Pons (tissue), 1 donor: ENCODE measurements around the gene WDR31.
"Not testable (repeated sequence)": the region's sequence is repeated elsewhere in the genome, so short reads cannot be mapped to it uniquely, and the experiment has no call there.

Source experiments
- DNase-seq: peaks from one replicate; pipeline ENCODE4 v3.0.0-alpha.2; 2016; ENCODE audit warnings: low spot score

WDR31 gene

DNA sequence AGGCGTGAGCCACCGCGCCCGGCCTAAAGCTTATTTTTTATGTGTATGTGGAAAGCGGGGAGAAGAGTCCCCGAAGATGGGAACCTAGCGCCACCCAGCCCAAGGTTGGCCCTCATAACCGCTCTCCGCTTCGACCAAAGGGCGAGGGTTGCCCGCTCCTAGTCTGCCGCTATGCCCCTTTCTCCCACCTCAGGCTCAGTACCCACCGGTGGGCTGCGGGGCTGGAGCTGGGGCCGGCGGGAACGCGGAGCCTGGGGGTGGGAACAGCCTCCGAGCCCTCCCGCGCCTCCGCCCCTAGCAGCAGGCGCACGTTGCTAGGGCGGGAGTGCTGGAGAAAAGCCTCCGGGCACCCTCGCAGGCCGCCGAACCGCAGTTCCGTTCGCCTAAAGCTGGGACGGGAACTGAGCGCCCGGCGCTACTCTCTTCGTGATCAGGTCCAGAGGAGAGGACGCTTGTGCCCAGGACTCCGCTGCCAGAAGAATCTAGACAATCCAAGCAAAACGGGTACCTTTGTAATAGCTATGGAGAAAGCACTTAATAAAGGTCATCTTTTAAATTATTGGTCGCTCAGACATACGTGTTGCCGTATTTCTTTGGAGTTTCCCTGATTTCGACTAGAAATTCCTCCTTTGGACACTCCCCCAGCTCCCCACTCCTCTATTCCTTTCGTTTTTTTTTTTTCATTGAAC is at the start of gene WDR31:
WDR31 (minus strand) TSS at position 265 of the 689 bp plus-strand sequence. CDS start 8,253 bp downstream, outside the sequence.
- peak; percentile 78 for DNase-seq

DNA sequence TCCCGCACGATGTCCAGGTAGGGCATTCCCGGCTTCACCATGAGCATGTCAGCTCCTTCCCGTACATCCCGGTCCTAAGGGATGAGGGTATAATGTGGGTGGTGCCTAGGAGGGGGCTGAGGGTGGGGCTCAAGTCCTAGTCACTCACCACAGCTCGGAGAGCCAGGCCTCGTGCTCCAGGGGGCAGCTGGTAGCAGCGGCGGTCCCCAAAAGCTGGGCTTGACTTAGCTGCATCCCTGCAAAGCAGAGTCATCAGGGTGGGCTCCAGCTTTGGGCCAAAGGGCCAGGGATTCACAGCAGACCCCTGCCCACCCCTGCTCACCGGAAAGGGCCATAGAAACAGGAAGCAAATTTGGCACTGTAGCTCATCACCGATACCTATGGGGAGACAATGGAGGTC is 49.4 kb upstream of the WDR31 start:
- DNase-seq = no peak

DNA sequence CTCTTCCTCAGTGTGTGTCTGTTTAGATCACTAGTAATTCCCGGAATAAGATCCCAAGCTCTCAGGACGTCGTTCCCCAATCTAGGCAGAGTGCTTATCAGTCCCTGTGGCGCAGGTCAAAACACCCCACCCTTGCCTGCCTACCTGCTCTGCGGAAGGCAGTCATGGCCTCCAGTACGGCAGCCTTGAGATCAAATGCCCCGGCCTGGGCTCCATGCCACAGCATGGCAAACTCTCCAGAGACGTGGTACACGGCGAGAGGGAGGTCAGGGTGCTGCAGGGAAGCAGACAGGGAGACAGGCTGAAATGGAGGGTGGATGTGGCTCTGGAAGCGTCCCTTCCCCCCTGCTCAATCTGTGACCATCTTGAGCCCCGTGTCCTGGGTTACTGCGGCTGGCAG is 48.8 kb upstream of the WDR31 start:
- DNase-seq = no peak

DNA sequence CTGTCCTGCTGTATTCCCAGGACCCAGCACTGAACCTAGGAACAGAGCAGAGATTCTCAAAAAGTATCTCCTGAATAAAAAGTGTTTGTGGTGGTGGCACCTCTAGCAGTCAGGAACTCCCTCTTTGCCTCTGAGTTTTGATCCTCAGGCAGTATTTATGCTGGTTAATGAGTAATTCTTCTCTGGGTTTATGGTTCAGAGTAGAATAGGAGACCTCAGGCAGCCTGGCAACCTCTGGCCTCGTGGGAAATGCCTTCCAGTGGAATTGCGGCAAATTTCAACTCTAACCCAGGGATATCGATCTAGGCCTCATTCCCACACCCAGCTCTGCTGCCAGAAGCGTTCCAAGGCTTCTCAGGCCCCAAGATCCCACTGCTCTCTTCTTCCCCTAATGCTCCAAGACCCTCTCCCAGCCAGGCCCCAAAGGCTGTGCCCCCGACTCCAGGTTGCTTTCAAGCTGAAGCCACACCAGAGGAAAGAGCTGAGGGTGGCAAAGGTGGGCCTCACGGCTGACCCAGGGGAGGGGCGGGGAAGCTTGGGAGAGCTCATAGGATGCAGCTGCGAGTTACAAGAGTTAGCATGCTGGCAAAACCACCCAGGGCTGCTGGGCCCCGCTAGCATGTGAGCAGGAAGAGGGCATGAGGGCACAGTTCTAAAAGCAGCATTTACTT is 47.6 kb upstream of the WDR31 start:
- DNase-seq = no peak

DNA sequence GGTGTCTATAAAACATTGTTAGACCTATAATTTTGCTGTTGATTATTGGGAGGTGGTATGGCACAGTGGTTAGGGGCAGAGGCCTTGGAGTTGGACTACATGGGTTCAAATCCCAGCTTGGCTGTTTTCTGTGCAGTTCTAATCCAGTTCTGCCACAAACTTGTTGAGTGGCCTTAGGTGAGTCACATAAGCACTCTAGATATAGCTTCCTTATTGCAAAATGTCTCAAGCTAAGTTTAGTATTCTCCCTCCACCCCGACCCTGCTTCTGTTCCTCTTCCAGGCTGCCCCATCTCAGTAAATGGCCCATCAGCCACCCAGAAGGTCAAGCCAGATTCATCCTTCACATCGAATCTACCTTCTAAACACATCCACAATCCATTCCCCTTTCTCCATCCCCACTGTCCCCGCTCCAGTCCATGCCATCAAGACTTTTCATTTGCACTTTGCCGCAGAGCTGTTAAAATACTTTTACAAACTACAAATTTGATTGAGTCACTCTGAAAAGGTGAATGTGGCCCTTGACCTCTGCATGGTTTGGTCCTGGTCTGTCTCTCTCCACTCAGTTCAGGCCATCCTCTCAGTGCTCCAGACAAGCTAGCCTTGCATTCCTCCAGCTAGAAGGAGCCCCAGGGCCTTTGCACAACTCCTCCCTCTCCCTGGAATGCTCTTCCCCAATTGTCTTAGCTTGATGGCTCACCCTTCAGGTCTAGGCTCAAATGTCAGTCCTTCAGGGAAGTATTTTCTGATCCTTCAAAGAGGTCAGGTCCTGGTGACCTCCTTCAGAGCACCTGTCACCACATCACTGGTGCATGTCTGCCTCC is 46.7 kb upstream of the WDR31 start:
- DNase-seq = no peak

DNA sequence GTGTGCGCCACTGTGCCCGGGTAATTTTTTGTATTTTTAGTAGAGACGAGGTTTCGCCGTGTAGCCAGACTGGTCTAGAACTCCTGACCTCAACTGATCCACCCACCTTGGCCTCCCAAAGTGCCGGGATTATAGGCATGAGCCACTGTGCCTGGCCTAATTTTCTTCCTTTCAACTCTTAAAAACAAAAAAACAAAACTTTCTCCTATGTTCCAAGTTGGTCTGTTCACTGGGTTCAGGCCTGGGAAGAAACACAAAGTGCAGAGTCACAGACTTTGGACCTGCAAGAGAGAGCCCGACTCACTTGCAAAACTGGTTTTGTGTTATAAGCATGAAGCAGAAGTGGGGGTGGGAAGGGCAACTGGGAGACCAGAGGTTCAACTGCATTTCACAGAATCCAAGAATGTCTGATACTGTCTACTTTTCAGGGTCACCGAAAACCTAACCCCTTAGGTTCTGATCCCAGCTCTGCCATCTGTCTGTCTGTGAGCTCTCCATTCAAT is 41.9 kb upstream of the WDR31 start:
- DNase-seq = no peak

DNA sequence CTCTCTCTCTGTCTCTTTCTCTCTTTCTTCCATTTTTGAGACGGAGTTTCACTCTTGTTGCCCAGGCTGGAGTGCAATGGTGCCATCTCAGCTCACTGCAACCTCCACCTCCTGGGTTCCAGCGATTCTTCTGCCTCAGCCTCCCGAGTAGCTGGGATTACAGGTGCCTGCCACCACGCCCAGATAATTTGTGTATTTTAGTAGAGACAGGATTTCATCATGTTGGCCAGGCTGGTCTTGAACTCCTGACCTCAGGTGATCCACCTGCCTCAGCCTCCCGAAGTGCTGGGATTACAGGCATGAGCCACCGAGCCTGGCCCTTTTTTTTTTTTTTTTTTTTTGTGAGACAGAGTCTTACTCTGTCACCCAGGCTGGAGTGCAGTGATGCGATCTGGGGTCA is 41.4 kb upstream of the WDR31 start:
- DNase-seq = not testable (repeated sequence)

DNA sequence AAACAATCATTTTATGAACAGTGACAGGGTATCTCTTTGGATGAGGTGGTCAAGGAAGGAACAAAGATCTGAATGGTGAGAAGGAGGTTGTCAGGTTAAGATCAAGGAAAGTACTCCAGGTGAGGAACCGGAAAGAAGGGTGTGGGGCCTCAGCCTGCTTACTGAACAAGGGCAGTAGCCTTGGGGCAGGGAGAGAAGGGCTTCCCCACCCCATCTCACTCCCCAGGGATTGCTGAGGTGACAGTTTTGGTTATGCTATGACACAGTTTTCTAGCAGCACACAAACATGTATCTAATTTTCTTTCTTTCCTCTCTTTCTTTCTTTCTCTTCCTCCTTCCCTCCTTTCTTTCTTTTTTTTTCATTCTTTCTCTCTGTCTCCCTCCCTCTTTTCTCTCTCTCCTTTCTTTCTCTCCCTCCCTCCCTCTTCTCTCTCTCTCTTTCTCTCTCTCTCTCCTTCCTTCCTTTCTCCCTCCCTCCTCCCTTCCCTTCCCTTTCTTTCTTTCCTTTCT is 40.8 kb upstream of the WDR31 start:
- no peak for DNase-seq

DNA sequence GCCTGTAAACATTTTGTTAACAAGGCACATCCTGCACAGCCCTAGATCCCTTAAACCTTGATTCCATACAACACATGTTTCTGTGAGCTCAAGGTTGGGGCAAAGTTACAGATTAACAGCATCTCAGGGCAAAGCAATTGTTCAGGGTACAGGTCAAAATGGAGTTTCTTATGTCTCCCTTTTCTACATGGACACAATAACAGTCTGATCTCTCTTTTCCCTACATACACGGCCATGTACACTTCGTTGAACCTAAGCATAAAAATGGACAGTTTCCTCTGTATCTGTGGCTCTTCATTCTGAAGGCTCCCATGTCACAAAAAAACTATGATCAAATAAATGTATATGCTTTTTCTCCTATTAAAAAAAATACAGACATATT is 39.7 kb upstream of the WDR31 start:
- DNase-seq = not testable (repeated sequence)

DNA sequence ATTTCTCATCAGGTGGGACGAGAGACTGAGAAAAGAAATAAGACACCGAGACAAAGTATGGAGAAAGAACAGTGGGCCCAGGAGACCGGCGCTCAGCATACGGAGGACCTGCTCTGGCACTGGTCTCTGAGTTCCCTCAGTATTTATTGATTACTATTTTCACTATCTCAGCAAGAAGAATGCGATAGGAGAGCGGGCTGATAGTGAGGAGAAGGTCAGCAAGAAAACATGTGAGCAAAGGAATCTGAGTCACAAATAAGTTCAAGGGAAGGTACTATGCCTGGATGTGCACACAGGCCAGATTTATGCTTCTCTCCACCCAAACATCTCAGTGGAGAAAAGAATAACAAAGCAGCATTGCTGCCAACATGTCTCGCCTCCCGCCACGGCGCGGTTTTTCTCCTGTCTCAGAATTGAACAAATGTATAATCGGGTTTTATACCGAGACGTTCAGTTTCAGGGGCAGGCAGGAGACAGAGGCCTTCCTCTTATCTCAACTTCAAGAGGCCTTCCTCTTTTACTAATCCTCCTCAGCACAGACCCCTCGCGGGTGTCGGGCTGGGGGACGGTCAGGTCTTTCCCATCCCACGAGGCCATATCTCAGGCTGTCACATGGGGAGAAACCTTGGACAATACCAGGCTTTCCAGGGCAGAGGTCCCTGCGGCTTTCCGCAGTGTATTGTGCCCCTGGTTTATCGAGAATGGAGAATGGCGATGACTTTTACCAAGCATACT is 39.2 kb upstream of the WDR31 start:
- DNase-seq = not testable (repeated sequence)

DNA sequence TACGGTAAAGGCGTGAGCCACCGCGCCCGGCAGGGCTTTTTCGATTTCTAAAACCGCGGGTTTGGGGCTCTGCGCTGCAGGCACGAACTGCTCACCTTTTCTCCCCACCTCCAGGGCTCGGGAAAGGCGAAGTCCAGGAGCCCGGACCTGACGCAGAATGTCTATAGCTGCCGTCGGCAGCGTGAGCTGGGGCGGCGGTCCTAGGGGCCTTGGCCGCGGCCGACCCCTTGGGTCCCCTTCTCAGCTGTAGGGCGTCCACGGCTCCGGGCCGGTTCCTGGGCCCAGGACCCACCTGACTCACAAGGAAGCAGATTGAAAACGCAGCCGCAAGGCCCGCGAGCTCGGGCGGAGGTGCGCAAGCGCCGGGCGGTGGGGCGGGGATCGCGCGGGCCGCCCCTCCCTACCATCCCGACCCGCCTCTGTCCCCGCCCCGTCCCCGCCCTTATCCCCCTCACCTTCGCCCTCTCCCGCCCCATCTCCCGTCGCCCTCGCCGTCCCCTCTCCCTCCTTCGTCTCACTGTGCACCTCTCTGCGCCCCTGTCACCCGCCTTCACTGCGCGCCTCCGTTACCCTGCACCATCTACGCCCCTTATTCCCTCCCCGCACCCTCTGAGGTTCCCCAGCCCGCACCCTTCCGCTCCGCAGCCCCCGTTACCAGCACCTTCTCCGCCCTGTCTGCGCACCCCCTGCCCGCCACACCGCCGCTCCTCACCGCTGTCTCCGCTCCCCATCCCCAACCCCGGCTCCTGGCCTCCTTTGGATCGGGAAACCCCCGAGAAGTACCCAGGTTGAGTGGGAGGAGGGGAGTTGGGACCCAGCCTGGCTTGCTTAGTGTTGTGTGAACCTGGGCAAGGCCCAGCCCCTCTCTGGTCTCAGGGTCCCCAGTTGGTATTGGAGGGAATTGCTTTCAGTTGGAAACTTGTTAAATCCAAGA is 36.8 kb upstream of the WDR31 start, which contains the start of gene HDHD3:
HDHD3 (minus strand) TSS at position 353 of the 934 bp plus-strand sequence. CDS start 2,632 bp downstream, outside the sequence.
- peak; percentile 47 for DNase-seq

DNA sequence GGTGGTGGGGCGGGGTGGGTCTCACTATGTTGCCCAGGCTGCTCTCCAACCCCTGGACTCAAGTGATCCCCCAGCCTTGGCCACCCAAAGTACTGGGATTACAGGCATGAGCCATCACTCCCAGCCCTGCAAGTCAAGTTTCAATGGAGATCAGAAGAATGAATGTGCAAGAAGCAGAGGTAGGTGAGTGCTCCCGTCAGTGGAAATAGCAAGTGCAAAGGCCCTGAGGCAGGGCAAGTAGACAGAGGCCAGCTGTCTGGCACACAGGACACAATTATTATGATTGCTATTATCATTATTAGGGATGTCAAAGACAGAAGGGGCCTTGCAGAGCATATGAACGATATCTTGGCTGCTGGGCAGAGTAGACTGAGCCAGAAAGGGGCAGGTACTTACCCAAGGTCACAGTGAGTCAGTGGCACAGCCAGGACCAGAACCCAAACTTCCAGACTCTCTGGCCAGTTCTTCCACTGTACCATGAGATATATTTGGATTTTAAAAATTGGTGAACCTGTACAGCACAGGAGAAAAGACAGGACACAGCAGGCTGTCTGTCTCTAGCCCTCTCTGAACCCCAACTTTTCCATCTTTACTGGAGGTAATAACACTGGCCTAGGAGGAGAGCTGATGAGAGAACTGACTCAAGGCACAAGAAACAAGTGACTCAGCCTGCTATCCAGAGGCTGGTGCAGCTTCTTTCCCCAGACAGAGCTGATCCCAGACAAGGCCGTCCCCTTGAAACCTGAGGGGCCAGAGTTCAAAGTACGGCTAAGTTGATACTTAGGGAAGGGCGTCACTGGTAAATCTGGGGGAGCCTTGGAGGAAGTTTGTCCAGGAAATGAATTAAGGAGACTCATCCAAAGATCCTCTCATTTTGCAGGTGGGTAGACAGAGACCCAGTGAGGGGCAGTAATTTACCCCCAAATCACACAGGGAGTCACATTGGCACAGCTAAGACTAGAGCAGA is 35.3 kb upstream of the WDR31 start:
- DNase-seq = no peak

DNA sequence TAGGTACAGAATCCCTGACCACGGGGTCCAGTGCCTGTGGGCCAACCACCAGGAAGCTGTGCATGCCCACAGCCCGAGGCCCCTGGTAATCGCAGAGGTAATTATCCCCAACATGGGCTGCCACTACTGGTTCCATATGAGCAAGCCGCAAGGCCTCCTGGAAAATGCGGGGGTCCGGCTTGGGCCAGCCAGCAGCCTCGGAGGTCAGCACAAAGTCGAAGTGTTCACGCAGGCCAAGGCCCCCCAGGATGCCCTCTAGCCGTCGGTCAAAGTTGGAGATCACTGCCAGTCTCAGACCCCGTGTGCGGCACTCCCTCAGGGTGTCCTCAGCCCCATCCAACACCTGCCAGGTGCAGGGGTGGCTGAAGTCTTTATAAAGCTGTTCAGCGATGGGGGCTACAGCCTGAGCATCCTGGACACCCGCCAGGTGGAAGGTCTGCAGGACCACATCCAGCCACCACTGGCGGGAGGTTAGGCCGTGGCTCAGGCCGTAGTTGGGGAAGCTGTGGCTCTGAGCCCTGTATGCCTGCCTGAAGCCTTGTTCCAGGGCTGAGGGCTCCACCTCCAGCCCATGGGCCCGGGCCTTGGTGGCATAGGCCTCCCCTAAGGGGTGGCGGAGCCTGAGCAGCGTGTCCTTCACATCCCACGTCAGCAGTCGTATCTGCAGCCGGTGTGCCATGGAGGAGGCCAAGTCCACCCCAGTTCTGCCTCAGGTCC is 33.8 kb upstream of the WDR31 start:
- no peak for DNase-seq

DNA sequence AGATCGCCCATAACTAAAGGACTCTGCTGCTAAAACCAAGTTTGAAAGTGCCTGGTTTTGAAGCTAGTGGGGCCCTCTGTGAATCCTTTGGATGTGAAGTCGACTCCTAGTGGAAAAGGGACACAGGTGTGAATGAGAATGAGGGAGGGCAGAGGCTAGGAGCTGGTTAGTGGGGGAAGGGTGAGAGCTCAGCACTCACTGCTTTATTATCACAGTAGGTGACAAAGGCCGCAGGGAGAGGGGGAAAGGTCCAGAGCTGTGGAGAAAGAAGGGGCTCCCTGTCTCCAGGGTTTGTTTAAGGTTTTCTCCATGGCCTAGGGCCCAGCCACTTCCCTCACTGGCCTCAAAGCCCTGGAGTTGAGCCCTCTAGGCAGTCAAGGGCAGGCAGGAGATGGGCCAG is 33.2 kb upstream of the WDR31 start:
- DNase-seq = no peak

DNA sequence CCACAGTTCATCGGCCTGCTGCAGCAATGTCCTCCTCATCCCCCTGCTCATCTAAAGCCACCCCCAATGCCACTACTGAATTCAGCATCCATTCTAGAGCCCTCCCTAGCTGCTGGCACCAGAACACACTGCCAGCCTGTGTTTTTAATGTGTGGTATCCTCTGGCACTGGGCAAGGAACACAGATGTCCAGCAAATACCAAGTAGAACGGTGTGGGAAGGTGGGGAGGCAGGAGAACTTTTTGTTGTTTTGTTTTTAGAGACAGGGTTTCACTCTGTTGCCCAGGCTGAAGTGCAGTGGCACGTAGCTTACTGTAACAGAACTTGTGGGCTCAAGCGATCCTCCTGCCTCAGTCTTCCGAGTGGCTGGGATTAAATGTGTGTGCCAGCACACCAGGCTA is 32.0 kb upstream of the WDR31 start:
- DNase-seq = no peak

DNA sequence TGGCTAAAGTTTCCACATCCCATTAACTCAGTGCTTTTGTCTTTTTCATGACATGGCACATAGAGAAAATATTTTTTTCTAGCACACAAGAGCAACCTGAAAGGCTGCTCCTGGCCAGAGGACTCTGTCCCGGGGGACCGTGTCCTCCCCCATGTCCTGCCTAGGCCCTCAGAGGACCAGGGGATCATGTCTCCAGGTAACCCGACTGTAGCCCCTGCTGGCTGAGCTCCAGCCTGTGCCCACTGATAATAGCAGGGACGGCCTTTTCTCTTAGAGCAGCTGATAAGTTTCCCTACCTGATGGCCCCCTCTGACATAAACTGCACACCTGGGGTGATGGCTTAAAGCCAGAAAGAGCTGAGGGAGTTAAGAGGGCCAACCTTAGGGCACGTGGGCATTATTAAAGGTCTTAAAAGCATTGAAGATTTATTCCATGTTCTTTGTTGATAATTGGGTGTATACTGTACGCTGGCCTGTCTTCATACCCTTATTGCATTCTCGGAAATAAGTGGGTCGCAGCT is 30.8 kb upstream of the WDR31 start:
- DNase-seq = no peak

DNA sequence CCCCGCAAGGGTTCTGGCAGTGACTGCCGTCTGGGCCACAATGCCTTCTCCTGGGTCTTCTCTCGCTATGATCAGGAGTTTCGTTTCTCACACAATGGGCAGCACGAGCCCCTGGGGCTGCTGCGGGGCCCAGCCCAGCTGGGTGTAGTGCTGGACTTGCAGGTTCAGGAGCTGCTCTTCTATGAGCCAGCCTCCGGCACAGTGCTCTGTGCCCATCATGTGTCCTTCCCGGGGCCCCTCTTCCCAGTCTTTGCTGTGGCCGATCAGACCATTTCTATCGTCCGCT is 29.7 kb upstream of the WDR31 start:
- DNase-seq = no peak

DNA sequence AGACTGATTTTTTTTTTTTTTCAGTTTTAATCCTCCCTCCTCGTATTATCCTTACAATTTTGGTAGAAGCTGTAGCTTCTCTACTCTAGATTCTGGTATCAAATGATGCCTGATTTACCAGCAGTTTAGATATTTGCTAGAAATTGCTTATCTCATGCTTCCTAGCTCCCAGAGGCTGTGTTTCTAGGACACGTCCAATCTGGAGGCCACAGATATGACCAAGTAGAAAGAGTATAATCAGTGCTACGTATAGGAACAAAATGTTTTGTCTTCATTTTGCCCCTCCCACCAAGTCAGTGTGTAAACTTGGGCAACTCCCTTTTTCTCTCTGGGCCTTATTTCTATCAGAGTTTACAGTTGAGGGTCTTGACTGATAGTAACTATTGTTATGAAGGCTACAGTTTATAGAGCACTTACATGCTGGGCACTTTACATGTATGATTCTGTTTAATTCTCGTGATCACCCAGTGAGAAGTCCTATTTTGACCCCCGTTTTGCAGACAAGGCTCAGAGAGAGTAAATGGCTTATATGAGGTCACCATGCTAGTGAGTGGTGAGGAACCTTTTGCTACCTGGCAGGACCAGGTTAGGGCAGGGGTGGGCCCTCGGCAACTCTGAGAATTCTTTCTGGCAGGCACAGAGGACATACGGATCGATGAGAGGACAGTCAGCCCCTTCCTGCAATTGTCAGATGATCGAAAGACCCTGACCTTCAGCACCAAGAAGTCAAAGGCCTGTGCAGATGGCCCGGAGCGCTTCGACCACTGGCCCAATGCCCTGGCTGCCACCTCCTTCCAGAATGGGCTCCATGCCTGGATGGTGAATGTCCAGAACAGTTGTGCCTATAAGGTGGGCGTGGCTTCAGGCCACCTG is 29.1 kb upstream of the WDR31 start:
- no peak for DNase-seq
